ENCODE data around the gene TSSK6. TPM values are rescaled to one million over a fixed set of nuclear protein-coding genes. Genes with fewer than 3 reads are reported as not detected.
A peak's percentile ranks its signal among the peaks of the same experiment; 100 is the strongest.

Gene TSSK6
- total RNA-seq, 1 experiment from 2014 or later, result 2.4 TPM

DNA sequence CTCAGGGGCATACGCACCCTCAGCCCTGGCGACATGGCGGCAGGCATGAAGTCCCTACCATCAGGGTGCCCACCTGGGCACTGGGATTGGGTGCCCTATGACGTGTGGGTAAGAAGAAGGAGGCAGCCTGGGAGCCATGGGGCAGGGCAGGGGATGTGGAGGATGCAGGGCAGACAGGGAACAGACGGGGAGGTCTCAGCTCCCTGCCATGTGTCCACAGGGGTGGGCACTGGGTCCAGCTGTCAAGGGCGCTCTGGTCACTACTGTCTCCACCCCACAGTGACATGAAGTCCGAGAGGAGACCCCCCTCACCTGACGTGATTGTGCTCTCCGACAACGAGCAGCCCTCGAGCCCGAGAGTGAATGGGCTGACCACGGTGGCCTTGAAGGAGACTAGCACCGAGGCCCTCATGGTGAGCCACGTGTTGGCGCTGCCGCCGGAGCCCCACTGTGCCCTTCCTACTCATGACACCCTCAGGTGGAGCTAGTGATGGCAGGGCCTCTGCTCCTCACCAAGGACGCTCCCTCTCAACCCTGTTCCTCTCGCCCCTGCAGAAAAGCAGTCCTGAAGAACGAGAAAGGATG lies 23.2 kb downstream of the TSSK6 start:
- no peak for DNase-seq (ENCODE audit: low spot score)
- in situ Hi-C loops (cut with HindIII; ENCODE audit: low sequenced_read_pairs), result no loop called here

DNA sequence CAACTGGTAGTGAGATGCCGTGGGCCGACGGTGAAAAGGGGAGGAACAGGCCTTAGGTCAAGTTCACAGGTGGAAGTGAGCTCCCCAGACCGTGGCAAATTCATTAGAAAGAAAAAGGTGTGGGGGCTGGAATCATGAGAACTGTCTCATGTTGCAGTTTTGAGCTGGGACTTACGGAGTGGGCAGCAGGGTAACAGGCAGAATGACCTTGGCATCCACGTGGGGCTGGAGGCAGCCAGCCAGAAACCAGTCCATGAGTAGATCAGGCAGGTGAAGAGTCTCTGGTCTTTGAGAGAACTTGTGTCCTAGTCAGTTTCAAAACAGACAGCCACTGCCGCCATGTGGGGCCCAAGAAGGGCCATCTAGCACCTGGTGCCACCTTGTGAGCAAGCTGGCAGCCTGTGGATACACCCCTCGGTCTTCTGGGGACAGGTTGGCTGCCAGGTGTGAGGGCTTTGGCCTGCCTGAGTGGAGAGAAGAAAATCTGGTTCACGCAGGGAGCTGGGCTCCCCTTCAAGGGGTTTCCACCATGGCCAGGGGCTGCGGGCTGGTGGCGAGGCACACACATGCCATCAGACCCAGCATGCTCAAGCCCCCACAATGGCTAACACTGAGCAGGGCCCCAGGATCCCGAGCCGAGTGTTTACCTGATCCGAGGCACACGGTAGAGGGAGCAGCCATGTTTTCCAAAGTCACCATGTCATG lies 23.9 kb downstream of the TSSK6 start:
- DNase-seq (ENCODE audit: low spot score), result no peak
- in situ Hi-C loops (cut with HindIII; ENCODE audit: low sequenced_read_pairs), result no loop called here

DNA sequence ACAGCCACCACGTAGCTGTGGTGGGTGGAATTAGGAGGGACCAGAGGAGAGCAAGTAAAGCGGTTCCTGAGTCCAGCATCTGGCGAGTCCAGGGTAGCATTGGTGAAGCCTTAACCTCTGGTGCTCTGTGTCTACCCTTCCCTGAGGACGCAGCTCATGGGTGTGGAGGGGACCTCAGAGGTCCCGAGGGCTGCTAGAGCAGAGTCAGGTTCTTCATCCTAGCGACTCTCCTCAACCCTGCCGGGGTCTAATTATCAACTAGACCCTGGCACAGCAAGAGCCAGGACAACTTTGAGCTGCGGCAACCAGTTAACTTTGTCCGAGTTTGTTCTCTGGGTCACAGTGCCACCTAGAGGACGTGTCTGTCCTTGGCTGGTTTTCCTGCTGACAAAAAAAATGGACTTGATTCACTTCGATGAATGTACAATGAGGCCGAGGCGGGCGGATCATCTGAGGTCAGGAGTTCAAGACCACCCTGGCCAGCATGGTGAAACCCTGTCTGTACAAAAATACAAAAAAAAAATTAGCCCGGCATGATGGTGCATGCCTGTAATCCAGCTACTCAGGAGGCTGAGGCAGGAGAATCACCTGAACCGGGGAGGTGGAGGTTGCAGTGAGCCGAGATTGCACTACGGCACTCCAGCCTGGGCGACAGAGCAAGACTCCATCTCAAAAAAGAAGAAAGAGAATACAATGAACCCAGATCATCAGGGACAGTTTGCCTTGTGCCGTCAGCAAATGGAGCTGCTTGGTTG lies 25.0 kb downstream of the TSSK6 start:
- in situ Hi-C loops (cut with HindIII; ENCODE audit: low sequenced_read_pairs), result no loop called here

DNA sequence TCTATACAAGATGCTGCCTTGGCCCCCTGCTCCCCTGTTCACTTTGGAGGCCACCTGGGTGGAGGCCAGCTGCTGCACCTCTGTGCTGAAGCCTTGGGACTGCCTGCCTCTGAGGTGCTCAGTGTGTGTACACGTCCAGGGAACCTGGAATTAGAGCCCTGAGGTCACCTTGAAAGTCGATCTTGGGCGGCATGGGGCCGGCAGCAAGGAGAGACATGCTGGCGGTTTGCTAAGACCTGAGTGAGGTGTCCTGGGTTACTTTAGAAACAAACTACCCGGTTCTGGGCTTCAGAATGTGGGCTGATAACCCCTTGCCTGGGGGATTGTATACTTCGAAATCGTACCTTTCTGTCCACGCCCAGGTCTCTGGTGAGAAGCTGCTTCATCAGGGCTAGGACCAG lies 25.5 kb downstream of the TSSK6 start:
- in situ Hi-C loops (cut with HindIII; ENCODE audit: low sequenced_read_pairs), result no loop called here

More for the DNA sequence above, 25.0 kb downstream of the TSSK6 start:
- peak; percentile 87 for DNase-seq (ENCODE audit: low spot score)

DNA sequence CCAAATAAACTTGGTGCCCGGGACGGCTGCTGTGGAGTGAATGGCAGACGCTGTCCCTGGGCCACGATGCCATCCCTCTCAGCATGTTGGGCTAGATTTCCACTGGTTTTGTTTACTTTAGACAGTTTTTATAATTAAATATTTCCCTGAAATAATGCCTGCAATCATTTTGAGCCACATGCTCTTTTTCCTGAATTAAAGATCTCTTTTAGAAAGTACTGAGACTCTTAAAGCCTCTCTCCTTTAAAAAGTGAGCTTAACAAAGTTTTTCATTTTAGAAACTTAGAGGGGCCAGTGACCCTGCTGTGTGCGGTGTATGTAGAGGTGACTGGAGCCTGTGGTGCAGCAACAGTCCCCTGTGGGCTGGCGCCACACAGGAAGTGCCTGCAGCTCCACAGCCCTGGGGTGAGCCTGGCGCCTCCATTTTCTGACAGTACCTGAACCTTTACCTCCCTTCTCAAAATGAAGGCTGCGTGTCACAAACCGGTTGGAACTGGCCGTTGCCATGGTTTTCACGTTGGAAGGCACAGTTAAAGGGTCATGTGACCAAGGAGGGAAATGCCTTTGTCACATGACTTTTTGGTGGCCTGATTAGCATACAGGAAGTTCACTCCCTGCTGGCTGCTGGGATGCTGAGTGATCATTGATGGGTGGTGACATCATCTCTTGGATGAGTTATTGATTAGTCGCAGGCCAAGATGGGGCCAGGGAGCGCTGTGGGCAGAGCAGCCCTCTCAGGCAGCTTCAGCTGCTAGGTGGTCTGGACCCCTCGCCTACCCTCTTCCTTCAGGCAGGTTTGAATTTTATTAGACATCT lies 26.3 kb downstream of the TSSK6 start:
- DNase-seq (ENCODE audit: low spot score), result peak; percentile 81
- in situ Hi-C loops (cut with HindIII; ENCODE audit: low sequenced_read_pairs), result no loop called here

More for the DNA sequence above, 25.5 kb downstream of the TSSK6 start:
- DNase-seq (ENCODE audit: low spot score), result peak; percentile 11

DNA sequence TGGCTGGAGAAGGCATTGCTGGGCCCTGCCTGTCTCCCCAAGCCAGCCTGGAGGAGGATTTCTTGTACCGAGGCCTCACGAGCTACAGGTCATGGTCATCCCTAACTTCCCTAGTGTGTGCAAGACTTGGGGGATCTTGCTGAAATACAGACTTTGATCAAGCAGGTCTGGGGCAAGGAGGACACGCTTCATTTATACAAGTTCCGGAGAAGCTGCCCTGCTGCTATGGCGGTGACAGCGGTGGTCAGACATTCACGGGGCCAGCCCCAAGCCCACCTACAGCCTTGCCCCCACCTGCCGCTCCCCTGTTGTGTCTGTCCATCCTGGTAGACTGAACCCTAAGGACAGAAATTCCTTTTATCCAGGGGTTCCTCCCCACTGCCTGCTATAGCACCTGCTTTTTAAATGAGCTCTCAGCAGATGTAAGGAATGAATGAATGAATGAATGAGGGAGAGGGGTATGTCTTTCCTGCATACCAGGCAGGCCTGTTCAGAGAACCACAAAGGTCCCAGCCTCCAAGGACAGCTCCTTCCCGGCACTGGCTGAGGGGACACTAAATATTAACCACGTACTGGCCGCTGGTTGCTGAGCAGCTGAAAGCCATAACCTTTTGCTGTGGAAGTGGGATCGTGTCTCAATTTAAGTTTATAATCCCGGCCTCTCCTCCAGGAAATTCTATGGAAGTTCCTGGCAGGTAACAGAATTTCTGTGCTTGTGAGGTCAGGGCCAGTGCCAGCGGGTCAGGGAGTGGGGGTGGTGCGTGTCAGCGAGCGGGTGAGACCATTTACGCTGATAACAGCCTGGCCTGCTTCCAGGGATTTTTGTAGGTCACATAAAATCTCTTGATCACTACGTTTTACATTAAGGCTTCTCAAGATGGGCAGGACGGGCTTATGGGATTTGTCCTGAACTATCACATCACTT lies 27.1 kb downstream of the TSSK6 start:
- peak; percentile 19 for DNase-seq (ENCODE audit: low spot score)
- in situ Hi-C loops (cut with HindIII; ENCODE audit: low sequenced_read_pairs), result no loop called here

DNA sequence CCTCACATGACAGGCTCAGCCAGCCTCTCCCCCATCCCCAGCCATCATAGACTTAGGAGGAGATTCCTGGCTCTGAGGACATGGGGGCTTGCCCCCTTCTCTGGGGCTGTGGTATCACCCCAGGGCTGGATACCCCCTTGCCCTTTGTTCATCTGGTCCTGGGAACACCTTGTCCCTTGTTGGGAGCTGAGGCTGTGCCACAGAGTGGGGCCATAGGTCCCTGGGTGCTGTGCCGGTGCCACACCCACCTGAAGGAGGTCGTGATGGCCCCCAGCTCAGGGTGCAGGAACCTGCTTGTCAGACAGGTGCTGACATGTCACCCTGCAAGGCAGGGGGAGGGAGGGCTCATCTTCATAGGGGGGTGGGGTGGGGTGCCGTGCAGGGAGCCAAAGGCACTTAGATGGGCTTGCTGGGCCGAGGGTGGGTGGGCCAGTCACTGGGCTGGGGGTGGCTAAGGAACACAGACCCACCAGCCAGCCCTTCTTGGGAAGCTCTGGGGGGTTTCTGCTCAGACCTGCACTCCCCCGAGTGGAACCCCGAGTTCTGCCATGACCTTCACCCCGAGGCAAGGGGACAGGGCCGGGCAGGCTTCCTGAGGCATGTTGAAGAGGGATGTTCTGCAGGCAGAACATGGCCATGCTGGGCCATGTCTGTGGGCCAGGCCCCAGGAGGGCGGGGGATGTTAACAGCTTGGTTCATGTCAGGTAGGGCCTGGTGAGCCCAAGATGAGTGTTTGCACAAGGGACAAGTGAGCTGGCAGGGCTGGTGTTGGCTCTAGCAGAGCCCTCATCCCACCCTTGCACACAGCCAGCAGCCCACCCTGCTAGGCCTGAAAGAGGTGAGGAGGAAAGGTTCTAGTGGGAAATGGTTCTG lies 28.0 kb downstream of the TSSK6 start:
- DNase-seq (ENCODE audit: low spot score), result no peak
- in situ Hi-C loops (cut with HindIII; ENCODE audit: low sequenced_read_pairs), result no loop called here

DNA sequence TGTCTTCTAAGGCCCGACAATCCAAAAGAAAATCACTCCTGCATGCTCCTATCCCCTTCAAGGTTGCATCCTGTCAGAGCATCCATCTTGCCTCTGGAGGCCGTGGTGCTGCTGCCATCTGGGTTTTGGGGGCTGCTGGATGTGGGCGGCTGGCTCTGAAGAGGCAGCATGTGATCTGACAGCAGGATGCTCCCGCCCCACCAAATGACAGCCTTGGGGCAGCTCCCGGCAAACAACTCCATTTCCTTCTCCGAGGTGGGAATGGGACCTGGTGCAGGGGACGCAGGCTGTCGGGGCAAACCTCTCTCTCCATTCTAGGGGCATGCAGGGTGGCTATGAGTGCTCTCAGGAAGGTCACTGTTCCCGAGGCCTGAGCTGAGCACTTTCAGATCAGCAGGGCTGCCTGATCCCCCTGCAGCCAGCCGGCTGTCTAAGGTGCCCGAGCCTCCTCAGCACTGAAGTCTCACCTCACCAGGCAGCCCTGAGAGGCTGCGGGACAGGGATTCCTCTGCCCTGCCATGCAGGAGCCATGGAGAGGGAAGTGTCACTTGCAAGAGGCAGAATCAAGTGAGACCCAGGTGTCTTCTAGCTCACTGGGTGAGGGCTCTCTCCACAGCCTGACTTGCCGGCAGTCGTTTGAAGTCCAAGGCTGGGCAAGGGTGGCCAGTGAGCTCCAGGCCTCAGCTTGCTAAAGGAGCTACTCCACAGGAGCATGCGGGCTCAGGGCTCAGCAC lies 28.8 kb downstream of the TSSK6 start:
- in situ Hi-C loops (cut with HindIII; ENCODE audit: low sequenced_read_pairs), result no loop called here
- DNase-seq (ENCODE audit: low spot score), result no peak

DNA sequence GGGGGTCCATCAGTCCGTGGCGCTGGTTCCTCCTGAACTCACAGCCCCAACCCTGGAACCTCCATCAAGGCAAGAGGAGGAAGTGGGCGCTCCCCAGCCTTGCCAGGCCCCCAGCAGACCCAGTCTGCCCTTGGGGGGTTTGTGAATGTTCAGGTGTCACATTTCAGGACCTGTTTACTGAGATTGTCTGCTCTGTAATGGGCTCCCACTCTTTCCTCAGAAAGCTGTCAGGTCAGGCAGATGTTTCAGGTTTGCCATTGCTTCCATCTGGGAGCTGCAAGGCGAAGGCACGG lies 29.4 kb downstream of the TSSK6 start:
- in situ Hi-C loops (cut with HindIII; ENCODE audit: low sequenced_read_pairs), result no loop called here
- DNase-seq (ENCODE audit: low spot score), result no peak

DNA sequence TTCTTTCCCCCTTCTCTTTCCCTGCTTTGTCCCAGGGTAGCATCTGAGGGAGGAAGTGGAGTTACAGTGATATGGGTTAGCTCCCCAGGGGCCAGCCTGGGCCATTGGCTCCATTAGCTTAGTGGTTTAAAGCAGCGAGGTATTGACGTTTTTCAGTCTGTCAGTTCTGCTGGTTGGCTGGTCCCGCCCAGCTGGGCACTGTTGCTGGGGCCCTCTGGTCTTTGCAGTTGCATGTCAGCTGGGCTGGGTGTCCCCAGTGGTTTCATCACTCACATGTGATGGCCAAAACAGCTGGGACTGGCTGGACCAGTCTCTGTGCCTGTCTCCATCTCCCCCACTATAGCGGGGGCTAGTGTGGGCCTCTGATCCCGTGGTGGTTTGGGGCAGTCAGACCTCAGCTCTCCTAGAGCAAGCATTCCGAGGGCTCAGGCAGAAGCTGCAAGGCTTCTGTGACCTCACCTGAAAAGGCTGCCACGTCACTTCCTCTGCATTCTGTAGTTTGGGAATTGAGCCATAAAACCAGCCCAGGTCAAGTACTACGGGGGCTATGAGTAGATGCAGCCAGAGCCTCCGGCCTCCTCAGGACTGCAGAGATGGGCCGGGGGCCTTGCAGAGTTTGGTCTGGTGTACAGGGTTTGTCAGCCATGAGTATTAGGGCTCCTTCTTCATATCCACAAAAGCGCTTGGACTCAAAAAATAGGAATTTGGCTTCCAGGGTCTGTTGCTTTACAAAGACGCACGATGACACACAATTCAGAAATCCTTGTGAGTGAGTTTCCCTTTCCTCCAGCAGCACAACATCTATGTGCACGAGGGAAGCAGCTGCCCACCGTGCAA lies 30.0 kb downstream of the TSSK6 start:
- in situ Hi-C loops (cut with HindIII; ENCODE audit: low sequenced_read_pairs), result no loop called here
- no peak for DNase-seq (ENCODE audit: low spot score)

DNA sequence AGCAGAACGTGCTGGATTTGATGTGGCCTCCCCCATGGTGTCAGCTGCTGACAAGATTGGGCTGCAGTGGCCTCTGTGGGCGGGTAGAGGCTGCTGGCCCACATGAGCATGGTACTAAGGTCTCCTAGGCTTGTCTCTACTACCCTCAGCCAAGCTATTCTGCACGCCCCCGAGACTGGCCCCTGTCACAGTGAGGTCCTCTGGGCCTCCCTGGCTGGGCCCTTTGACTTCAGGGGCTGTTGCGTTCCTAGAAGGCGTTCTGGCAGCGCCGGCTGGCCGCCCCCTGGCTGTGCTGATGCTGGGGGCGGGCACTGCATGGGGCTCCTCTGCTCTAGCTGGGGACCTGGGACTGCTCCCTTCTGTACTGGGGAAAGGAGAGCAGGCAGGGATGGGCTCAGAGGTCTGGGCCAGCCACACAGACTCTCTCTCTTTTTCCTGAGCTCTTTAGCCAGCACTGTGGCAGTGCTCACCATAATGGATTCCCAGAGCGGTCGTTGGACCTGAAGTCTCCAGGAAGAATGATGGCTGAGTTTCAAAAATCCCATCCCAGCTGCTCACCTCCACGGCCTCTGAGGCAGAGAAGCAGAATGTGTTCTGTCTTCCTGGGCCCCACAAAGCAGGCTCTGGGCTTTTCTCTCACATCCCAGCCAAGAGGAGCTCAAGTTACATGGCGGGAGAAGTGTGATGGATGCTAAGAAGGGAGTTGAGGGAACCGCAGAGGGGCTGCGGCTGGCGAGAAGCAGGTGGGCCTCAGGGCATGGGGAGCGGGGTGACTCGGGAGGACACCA lies 32.3 kb downstream of the TSSK6 start:
- DNase-seq (ENCODE audit: low spot score), result no peak
- in situ Hi-C loops (cut with HindIII; ENCODE audit: low sequenced_read_pairs), result no loop called here

DNA sequence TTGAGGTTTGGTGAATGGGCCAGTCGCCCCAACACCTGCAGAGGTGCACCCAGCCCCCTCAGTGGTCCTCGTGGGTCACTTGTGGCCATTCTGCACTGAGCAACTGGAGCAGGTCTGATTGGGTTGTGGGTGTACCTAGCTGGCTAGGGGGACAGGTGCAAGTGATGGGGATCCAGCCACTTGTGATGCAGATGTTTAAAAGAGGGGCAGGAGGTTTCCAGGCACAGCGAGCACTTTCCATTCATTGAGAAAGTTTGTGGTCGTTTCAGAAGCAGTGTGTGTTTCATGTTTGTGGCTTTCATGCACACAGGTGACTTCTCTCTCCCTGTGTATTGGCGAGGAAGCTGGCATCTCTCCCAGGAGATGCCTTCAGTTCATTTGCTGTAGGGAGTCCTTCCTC lies 34.7 kb downstream of the TSSK6 start:
- in situ Hi-C loops (cut with HindIII; ENCODE audit: low sequenced_read_pairs), result no loop called here
- no peak for DNase-seq (ENCODE audit: low spot score)

DNA sequence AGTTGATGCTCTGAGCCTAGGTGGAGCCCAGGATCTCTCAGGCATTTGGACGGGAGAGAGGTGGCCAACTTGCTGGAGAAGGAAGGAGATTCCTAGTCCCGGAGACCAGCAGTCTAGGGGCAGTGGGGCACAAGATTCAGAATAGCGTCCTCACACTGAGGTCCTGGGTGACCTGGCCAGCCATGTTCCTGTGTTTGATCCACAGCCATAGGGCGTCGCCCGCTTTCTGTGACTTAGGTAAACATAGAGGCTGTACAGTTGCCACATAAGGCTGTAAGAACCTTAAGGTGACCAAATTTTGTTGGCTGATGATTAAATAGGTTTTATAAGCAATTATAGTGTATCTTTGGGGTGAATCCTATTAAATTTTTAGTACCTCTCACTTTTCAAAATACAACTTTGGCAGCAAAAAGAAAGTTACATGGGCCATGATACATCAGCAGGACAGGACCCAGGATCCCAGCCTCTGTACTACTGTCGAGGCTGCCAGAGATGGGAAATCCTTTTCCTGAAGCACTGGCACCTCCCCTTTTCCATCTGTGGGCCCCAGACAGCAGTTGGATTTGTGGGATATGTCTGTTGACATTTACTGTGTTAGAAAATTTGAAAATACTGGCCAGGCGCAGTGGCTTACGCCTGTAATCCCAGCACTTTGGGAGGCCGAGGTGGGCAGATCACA lies 37.5 kb downstream of the TSSK6 start:
- in situ Hi-C loops (cut with HindIII; ENCODE audit: low sequenced_read_pairs), result no loop called here
- DNase-seq (ENCODE audit: low spot score), result no peak

DNA sequence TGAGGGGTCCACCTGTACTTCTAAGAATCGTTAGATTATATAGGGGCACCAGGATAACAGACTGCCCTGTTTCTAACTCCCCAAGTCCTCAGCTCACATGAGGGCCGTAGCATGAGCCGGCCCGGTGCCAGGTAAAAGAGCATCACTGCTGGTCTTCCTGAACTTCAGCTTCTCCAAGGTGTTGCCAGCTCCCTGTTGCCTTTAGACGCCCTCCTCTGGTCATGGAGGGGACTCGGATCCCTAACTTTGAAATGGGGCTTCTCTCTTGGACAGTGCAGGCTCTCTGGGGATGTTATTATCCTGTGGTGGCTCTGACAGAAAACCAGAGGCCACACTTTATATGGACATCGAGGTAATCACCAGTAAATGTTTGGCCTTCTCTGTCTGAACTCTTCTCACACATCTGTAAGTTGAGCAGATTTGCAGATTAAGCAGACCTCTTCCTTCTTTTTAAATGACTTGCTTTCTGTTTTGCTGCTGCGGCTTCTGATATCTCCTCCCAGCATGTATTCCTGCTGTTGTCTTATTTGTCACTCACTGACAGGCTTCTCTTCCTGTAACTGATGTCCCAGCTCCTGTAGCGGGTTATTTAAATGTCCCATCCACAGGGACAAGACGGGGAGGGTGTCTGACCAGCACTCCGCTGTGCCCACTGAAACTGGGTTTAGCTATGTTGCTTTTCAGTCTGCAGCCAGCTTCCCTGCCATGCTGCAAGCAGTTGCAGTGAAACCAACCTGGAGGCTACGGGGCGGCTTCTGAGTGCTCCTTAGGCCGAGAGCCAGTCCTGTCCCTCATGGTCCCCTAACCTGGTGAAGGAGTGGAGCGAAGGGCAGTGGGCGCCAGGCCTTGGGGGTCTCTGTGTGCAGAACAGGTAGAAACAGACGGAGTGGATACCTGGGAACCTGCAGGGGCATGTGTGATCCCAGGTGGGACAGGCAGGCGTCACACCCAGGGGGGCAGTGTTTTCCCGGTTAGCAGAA lies 39.2 kb downstream of the TSSK6 start:
- DNase-seq (ENCODE audit: low spot score), result peak; percentile 73

More for the DNA sequence above, 39.2 kb downstream of the TSSK6 start:
- in situ Hi-C loops (cut with HindIII; ENCODE audit: low sequenced_read_pairs), result no loop called here
